ENCODE data around the gene RGL2.
A peak's percentile ranks its signal among the peaks of the same experiment; 100 is the strongest.
"Not testable (repeated sequence)": the region's sequence is repeated elsewhere in the genome, so short reads cannot be mapped to it uniquely, and the experiment has no call there.

The RGL2 gene

GRCh38 chr6:33273129-33273923 lies 25.4 kb downstream of the RGL2 start:
- no peak for DNase-seq (ENCODE audit: low spot score)
- TF ChIP-seq, protein P1, sequence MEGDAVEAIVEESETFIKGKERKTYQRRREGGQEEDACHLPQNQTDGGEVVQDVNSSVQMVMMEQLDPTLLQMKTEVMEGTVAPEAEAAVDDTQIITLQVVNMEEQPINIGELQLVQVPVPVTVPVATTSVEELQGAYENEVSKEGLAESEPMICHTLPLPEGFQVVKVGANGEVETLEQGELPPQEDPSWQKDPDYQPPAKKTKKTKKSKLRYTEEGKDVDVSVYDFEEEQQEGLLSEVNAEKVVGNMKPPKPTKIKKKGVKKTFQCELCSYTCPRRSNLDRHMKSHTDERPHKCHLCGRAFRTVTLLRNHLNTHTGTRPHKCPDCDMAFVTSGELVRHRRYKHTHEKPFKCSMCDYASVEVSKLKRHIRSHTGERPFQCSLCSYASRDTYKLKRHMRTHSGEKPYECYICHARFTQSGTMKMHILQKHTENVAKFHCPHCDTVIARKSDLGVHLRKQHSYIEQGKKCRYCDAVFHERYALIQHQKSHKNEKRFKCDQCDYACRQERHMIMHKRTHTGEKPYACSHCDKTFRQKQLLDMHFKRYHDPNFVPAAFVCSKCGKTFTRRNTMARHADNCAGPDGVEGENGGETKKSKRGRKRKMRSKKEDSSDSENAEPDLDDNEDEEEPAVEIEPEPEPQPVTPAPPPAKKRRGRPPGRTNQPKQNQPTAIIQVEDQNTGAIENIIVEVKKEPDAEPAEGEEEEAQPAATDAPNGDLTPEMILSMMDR (IDR thresholded peaks at IDR 0.05; ENCODE audit: extremely low read depth, missing control alignments): no peak

GRCh38 chr6:33272275-33273128 lies 26.2 kb downstream of the RGL2 start:
- TF ChIP-seq, protein P1 (IDR thresholded peaks at IDR 0.05; ENCODE audit: extremely low read depth, missing control alignments): no peak
- no peak for DNase-seq (ENCODE audit: low spot score)

GRCh38 chr6:33271468-33272274 lies 27.1 kb downstream of the RGL2 start, which contains the start of the genes RPS18 and VPS52:
Gene RPS18, plus strand, starts transcription at chr6:33272075. Its CDS starts 45 bp downstream, at chr6:33272120.
Gene VPS52, minus strand, starts transcription at chr6:33271876. Its CDS starts 201 bp downstream, at chr6:33271675.
- peak; percentile 92 for DNase-seq (ENCODE audit: low spot score)
- TF ChIP-seq, protein P1 (IDR thresholded peaks at IDR 0.05; ENCODE audit: extremely low read depth, missing control alignments): no peak

GRCh38 chr6:33271117-33271467 lies 27.6 kb downstream of the RGL2 start:
- no peak for DNase-seq (ENCODE audit: low spot score)
- TF ChIP-seq, protein P1 (IDR thresholded peaks at IDR 0.05; ENCODE audit: extremely low read depth, missing control alignments): no peak

GRCh38 chr6:33264015-33264414 lies 34.7 kb downstream of the RGL2 start:
- no peak for DNase-seq (ENCODE audit: low spot score)
- TF ChIP-seq, protein P1 (IDR thresholded peaks at IDR 0.05; ENCODE audit: extremely low read depth, missing control alignments): no peak

- not testable (repeated sequence) for DNase-seq (ENCODE audit: low spot score)
Measured at GRCh38 chr6:33262490-33262889, 36.3 kb downstream of the RGL2 start.

DNA sequence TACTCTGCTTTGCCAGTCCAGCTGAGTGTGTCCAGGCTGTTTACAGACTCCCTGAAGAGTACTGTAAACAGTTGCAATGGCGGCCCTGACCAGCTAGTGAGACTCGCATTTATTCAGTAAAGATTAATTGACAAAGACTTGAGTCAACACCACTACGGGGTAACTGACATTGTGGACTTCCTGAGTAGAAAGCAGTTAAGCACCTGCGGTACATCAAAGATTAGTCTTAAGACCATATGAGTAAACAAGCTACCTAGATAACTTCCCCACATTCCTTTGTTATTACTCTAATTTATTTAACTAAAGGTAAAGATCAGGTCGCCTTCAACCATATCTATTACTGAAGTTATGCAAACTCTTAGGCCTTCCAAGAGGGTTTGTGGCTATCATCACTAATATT lies 39.7 kb downstream of the RGL2 start:
- TF ChIP-seq, protein P1 (IDR thresholded peaks at IDR 0.05; ENCODE audit: extremely low read depth, missing control alignments): no peak
- no peak for DNase-seq (ENCODE audit: low spot score)

All from GM20000 (cell line).